Measurements from ENCODE around the gene PLS1.

- TF ChIP-seq CTCF (conservative IDR thresholded peaks at IDR 0.05), result no peak
- TF ChIP-seq EZH2 (IDR thresholded peaks at IDR 0.05; ENCODE audit: low read depth), result no peak
Observed at GRCh38 chr3:142644502-142644901, 48.3 kb downstream of the PLS1 start.

Measured in PC-9 (cell line).